Right renal pelvis (tissue), 4 donors: ENCODE data around the gene SHD. TPM values are rescaled to one million over a fixed set of nuclear protein-coding genes. Genes with fewer than 3 reads are reported as not detected.
"Not testable (repeated sequence)": the region's sequence is repeated elsewhere in the genome, so short reads cannot be mapped to it uniquely, and the experiment has no call there.

ENCODE experiments used
- DNase-seq, 4 donors: peaks; one replicate each; pipeline ENCODE4 v3.0.0-alpha.2; 2013; ENCODE audit warnings: low read depth in 4 of 4, low spot score in 3 of 4, missing footprints in 1 of 4
- polyA plus RNA-seq, 4 donors: library from polyadenylated mRNA; unstranded; fragments of 120-200 nt; gene quantifications; one replicate each; pipeline ENCODE4 v1.2.1, GENCODE V29; 2013; ENCODE audit not compliant: insufficient read length in 4 of 4

The SHD gene, protein sequence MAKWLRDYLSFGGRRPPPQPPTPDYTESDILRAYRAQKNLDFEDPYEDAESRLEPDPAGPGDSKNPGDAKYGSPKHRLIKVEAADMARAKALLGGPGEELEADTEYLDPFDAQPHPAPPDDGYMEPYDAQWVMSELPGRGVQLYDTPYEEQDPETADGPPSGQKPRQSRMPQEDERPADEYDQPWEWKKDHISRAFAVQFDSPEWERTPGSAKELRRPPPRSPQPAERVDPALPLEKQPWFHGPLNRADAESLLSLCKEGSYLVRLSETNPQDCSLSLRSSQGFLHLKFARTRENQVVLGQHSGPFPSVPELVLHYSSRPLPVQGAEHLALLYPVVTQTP
- polyA plus RNA-seq = 1 to 10 TPM in 3 of 4 donors, under 1 TPM in 1; 0.81 to 3.2 (median 1.9) TPM

- DNase-seq = no peak
These were observed at the start of gene SHD for GRCh38 chr19:4278419-4279266. SHD (plus strand) TSS chr19:4279266; CDS start chr19:4280064, 798 bp downstream.

GRCh38 chr19:4230237-4230636, 48.8 kb upstream of the SHD start:
- not testable (repeated sequence) for DNase-seq

GRCh38 chr19:4231521-4231920, 47.5 kb upstream of the SHD start:
- not testable (repeated sequence) for DNase-seq

- DNase-seq = not testable (repeated sequence)
These were observed 46.9 kb upstream of the SHD start for GRCh38 chr19:4232139-4232538.

DNA sequence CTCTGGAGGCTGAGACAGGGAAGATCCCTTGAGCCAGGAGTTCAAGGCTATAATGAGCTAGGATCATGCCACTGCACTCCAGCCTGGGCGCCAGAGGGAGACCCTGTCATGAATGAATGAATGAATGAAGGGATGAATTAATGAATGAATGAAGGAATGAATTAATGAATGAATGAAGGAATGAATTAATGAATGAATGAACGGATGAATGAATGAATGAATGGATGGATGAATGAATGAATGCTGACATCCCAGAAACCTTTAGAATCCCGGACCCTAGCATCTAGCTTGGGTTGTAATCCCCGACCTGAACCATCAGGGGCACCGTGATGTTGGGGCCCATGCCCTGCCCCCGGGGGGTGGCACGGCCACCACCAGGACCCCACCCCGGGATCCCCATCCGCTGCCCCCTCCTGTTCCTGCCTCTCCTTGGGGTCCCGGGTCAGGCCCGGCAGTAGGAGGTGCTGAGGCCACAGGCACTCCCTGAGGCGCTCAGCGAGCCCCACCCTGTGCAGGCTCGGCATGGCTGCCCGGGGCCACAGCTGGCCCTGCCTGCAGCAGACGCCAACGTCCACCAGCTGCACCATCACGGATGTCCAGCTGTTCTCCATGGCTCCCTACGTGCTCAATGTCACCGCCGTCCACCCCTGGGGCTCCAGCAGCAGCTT, 46.3 kb upstream of the SHD start:
- no peak for DNase-seq

- no peak for DNase-seq
These were observed 45.7 kb upstream of the SHD start for GRCh38 chr19:4233282-4233853.

GRCh38 chr19:4234142-4234861, 44.8 kb upstream of the SHD start:
- DNase-seq = no peak

DNA sequence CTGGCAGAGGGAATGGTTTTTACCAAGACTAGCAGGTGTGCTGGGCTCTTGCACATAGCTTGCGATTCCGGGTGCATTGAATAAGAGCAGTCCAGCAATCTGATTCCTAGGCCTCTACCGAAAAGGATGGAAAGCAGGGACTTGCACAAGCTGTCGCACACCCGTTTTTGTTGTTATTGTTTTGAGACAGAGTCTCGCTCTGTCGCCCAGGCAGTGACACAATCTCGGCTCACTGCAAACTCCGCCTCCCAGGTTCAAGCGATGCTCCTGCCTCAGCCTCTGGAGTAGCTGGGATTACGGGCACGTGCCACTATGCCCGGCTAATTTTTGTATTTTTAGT, 44.2 kb upstream of the SHD start:
- no peak for DNase-seq

GRCh38 chr19:4237510-4237909, 41.6 kb upstream of the SHD start:
- DNase-seq = not testable (repeated sequence)

- no peak for DNase-seq
These were observed 40.2 kb upstream of the SHD start for GRCh38 chr19:4238831-4239230.

- DNase-seq = no peak
These were observed 37.1 kb upstream of the SHD start for GRCh38 chr19:4241824-4242430.

DNA sequence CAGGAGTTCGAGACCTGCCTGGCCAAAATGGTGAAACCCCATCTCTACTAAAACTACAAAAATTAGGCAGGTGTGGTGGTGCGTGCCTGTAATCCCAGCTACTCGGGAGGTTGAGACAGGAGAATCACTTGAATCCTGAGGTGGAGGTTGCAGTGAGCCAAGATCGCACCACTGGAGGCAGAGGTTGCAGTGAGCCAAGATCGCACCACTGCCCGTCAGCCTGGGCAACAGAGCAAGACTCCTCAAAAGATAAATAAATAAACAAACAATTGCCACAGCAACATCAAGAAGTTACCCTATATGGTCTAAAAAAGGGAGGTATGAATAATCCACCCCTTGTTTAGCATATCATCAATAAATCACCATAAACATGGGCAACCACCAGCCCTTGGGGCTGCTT, 33.1 kb upstream of the SHD start:
- not testable (repeated sequence) for DNase-seq

GRCh38 chr19:4246767-4247593, 32.1 kb upstream of the SHD start, which contains the start of gene YJU2:
YJU2 (plus strand) TSS chr19:4247080; CDS start chr19:4247147, 67 bp downstream.
- DNase-seq = peak; percentile 98 to 99 (median 99)

GRCh38 chr19:4256563-4256962, 22.5 kb upstream of the SHD start:
- no peak for DNase-seq

DNA sequence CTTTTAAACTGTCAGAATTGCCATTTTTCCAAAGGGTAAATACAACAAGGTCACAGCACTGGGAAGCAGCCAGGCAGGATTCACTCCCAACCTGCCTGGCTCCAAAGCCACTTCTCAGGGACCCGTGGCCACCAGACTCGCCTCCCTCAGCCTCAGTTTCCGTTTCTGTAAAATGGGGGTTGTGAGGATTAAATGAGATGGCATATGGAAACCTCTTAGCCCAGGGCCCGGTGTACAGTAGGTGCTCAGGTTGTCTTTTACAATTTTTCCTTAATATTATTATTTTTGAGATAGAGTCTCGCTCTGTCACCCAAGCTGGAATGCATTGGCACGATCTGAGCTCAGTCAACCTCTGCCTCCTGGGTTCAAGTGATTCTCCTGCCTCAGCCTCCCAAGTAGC, 22.0 kb upstream of the SHD start:
- no peak for DNase-seq

DNA sequence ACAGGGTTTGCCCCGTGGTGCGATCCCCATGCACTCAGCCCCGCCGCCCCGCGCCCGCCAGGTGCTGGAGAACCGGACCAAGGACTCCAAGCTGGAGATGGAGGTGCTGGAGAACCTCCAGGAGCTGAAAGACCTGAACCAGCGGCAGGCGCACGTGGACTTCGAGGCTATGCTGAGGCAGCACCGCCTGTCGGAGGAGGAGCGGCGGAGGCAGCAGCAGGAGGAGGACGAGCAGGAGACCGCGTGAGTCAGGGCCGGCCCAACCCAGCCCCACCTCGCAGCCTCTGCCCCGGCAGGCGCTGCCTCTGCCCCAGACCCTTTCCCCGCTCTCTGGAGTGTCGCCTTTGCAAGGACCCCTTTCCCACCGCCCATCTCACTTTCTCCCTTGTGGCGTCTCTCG, 20.9 kb upstream of the SHD start:
- no peak for DNase-seq

GRCh38 chr19:4260613-4261191, 18.4 kb upstream of the SHD start:
- no peak for DNase-seq

DNA sequence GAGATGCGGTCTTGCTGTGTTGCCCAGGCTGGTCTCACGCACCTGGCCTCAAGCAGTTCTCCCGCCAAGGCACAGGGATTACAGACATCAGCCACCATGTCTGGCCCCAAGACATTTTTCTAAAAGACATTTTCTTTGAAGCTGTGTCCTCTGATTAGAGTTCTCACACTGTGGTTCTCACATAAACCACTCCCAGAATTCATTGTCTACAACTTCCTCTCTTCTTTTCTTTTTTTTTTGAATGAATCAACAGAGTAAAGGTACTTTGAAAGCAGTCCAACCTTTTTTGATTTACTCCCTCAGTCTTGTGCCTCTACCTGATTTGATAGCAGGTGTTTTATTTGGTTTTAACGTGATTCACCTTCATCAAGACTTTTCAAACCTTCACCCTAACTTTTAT, 14.3 kb upstream of the SHD start:
- no peak for DNase-seq
